ENCODE results near the gene DYNLT2.

DNA sequence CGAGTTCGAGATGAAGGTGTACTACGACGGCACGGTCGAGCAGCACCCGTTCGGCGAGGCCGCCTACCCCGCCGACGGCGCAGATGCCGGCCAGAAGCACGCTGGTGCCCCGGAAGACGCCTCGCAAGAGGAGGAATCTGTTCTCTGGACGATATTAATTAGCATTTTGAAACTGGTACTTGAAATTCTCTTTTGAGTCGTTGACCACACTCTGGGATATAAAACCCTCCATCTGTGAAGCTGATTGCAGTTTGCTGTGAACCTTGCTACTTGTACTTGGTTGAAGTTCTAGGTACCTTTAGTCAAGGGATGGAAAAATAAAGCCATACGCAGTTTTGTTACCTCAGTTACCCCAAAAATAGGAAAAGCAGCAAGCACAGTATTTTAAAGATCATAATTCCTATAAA lies 48.5 kb downstream of the DYNLT2 start:
- TF ChIP-seq EZH2 (IDR thresholded peaks at IDR 0.05; ENCODE audit: low read length, missing control alignments) = no peak
- TF ChIP-seq, protein P1, sequence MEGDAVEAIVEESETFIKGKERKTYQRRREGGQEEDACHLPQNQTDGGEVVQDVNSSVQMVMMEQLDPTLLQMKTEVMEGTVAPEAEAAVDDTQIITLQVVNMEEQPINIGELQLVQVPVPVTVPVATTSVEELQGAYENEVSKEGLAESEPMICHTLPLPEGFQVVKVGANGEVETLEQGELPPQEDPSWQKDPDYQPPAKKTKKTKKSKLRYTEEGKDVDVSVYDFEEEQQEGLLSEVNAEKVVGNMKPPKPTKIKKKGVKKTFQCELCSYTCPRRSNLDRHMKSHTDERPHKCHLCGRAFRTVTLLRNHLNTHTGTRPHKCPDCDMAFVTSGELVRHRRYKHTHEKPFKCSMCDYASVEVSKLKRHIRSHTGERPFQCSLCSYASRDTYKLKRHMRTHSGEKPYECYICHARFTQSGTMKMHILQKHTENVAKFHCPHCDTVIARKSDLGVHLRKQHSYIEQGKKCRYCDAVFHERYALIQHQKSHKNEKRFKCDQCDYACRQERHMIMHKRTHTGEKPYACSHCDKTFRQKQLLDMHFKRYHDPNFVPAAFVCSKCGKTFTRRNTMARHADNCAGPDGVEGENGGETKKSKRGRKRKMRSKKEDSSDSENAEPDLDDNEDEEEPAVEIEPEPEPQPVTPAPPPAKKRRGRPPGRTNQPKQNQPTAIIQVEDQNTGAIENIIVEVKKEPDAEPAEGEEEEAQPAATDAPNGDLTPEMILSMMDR (conservative IDR thresholded peaks at IDR 0.05 in 1 of 2, IDR thresholded peaks at IDR 0.05 in 1 of 2; ENCODE audit: low read depth in 1 of 2, low read length in 2 of 2) = no peak
